Dedifferentiated amniotic fluid mesenchymal stem cell (primary cell): ENCODE data around the gene UFSP1.

Experiments
- DNase-seq: peaks from one replicate; pipeline ENCODE4 v3.0.0-alpha.2; 2016; ENCODE audit errors: extremely low spot score

Gene UFSP1

GRCh38 chr7:100895956-100896731 lies 6.6 kb upstream of the UFSP1 start:
- DNase-seq: no peak

- DNase-seq: no peak
Observed at GRCh38 chr7:100895701-100895955, 6.1 kb upstream of the UFSP1 start, which contains the start of gene ACHE. ACHE (minus strand) TSS chr7:100895888; CDS start chr7:100894232, 1,656 bp downstream.

- no peak for DNase-seq
Observed at GRCh38 chr7:100894860-100895700, 5.6 kb upstream of the UFSP1 start.

GRCh38 chr7:100893910-100894721 lies 4.6 kb upstream of the UFSP1 start:
- no peak for DNase-seq

- DNase-seq: no peak
Observed at GRCh38 chr7:100893318-100893895, 3.9 kb upstream of the UFSP1 start.

- no peak for DNase-seq
Observed at GRCh38 chr7:100892364-100893317, 3.1 kb upstream of the UFSP1 start.

GRCh38 chr7:100891568-100892247 lies 2.2 kb upstream of the UFSP1 start:
- DNase-seq: no peak

- no peak for DNase-seq
Observed at GRCh38 chr7:100890653-100891567, 1.4 kb upstream of the UFSP1 start.

- DNase-seq: no peak
Observed at GRCh38 chr7:100888291-100888987, 1.1 kb downstream of the UFSP1 start.

- no peak for DNase-seq
Observed at GRCh38 chr7:100887516-100888290, 1.8 kb downstream of the UFSP1 start.

- no peak for DNase-seq
Observed at GRCh38 chr7:100886936-100887515, 2.5 kb downstream of the UFSP1 start.

GRCh38 chr7:100886142-100886935 lies 3.2 kb downstream of the UFSP1 start:
- DNase-seq: no peak

- DNase-seq: no peak
Observed at GRCh38 chr7:100885440-100886141, 3.9 kb downstream of the UFSP1 start.

GRCh38 chr7:100884736-100885439 lies 4.6 kb downstream of the UFSP1 start:
- no peak for DNase-seq
